GM18861 (cell line): Measurements from ENCODE around the gene NUTM2E.
"Not testable (repeated sequence)": the region's sequence is repeated elsewhere in the genome, so short reads cannot be mapped to it uniquely, and the experiment has no call there.

Experiments
- ATAC-seq: cut with Tn5 transposase; IDR thresholded peaks from one replicate; pipeline ENCODE4 v1.9.1; 2021; ENCODE audit not compliant: unreplicated experiment

Gene NUTM2E, protein sequence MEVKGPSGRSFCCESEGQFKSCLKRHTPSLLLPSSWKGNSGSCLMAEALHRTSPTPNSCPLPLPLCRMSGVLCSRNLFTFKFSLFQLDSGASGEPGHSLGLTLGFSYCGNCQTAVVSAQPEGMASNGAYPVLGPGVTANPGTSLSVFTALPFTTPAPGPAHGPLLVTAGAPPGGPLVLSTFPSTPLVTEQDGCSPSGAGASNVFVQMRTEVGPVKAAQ (N-terminal part only)

DNA sequence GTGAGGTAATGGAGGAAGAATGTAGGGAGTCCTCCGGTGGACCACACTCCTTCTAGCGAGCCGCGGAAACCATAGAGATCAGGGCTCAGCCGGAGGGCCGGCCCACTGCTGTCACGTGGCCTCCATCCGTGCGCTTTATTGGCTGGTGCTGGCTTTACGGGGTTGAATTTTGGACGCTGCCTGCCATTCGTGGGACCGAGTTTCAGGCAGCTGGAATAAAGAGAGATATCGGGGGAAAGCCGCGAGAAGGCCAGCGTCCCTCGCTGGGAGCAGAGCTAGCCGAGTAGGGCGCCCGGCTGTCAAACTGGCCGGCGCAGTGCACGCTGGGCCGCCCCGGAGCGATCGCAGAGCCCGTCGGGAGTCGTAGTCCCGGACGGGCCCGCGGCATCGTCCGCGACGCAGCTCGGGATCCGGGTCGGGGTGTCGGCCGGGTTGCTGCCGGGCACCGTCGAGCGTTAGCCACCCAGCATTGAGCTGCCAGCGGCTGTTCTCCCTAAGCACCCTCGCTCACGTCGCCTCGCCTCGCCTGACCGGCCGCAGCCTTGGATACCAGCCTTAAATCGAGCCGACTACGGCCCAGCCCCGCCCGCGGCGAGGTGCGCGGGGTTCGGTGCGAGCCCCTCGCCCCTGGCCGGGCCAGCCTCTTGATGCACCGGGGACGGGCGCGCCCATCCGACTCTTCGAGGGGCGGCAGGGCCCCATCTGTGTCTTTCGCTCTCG is at the start of gene NUTM2E:
Gene NUTM2E, plus strand, starts transcription at position 244 of the 720 bp plus-strand sequence. CDS start 15,002 bp downstream, outside the sequence.
- ATAC-seq, result peak; percentile 92

DNA sequence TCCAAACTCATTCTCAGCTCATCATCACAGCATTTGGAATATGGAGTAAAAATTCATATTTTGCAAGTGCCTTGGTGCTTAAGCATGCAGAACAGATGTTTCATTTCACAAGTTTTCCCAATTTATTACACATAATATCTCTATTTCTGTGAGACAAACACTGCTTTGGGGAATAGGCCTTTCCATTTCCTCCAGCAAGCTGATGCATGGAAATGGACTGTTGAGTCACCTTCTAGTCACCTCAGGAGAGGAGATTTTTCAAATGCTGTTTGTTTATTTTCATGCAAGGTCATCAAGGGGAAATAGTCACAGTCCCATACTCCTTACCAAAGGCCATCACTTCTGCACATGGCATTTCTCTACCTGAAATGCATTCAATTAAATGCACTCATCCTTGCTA is 48.5 kb upstream of the NUTM2E start:
- ATAC-seq, result not testable (repeated sequence)

DNA sequence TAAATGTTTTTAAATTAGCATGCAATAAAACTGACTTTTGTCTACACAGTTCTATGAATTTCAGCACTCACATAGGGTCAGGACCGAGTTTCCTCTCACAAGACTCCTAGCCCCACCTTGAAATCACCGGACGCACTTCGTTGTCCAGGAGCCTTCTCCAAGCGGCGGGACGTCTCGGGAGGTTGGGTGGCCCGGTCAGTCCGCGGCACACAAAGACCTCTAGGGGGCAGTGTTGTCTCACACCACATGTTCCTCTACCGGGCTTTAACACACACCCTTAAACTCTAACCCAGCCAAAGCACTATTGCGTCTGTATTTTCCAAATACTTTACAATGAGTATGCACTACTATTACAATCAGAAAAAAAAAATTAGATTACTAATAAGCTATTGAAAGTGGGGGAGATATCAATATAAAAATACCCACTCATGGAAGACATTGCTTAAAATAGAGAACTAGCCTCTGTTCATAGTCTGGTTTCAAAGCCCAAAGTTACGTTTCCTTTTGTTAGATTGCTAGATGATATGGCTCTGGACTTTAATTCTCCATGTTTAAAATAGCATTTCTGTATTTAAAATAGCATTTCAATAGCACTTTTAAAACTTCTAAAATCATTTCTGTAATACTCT is 47.1 kb upstream of the NUTM2E start:
- peak; percentile 73 for ATAC-seq

DNA sequence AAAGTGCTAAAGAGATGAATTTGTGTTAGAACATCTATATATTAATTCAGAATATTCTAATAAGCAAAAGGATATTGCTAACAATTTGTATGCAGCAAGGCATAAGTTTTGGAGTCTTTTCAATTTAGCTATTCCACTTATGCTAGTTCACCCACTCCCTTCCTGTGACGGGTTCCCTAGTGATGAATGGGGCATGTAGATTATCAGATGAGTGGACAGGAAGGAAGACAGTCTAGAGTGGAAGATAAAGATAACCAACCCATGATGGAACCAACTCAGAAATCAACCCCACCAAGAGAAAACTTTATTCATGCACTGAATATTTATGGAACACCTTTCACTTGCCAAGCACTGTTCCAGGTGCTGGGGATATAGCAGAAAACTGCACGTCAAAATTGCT is 46.5 kb upstream of the NUTM2E start:
- not testable (repeated sequence) for ATAC-seq

DNA sequence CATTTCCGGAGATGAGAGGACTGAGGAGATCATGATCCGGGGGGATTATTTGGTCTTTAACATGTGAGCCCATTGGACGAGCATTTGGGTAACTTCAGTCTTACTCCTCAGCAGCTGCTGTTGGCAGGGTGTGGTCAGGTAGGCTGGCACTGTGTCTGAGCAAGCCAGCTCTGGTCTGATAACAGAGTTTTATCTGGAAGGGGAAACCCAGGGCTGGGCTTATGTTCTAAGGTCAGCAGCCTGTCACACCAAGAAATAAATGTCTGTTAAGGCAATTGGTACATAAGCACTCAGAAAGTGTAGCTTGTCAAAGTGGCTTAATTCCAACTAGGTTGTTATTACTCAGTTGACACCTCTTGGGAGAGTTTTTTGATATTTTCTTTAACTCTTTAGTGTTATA is 45.0 kb upstream of the NUTM2E start:
- not testable (repeated sequence) for ATAC-seq

DNA sequence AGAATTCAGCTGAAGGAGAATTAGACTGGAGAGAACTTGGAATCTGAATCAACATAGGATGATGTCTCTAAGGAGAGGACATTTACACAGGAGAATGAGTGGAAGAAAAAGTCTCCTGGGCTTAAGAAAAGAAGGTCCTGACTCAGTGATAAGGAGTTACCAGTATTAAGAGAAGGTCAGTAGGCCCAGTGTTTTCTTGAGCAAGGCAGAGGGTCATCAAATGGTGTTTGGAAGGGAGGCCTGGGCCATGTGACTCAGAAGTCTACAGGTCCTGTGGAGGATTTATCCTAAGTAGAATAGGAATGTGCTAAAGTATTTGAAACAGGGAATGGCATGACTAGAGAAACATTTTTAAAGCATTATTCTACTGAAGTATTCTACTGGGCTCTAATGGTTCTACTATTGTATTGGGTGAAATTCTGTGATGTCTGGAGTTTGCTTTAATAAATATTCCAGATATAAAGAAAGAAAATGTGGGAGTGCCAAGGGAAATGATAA is 39.0 kb upstream of the NUTM2E start:
- ATAC-seq, result not testable (repeated sequence)

DNA sequence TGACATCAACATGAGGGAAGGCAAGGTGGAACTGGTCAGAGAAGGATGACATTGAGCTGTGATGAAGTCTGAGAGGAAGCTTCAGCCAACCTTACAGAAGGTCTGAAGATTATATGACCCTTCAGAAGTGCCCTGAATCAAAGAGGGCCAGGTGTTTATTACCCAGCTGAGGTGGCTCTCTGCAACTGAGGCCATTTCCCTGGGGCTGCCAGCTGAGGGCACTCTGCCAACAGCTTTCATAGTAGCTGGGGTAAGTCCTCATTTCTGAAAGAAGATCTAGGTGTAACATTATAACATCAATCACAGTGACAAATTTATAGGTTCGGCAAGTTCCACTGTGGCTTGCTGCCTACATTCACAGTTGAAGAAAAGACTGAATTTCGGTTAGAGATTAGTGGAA is 37.2 kb upstream of the NUTM2E start:
- not testable (repeated sequence) for ATAC-seq

DNA sequence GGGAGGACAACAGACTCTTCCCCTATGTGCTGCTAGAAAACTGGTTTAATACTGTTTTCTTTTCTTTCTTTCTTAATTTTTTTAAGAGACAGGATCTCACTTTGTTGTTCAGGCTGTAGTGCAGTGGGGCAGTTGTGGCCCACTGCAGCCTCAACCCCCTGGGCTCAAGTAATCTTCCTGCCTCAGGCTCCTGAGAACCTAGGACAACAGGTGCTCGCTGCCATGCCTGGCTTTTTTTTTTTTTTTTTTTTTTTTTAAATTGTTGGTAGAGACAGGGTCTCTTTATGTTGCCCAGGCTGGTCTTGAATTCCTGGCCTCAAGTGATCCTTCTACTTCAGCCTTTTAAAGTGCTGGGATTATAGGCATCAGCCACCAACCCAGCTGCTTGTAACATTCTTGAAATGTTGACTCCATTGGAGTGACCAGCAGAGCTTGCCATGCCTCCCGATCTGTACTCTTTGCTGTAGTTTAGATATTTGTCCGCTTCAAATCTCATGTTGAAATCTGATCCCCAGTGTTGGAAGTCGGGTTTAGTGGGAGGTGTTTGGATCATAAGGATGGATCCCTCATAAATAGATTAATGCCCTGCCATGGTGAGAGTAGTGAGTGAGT is 34.5 kb upstream of the NUTM2E start:
- ATAC-seq, result not testable (repeated sequence)

DNA sequence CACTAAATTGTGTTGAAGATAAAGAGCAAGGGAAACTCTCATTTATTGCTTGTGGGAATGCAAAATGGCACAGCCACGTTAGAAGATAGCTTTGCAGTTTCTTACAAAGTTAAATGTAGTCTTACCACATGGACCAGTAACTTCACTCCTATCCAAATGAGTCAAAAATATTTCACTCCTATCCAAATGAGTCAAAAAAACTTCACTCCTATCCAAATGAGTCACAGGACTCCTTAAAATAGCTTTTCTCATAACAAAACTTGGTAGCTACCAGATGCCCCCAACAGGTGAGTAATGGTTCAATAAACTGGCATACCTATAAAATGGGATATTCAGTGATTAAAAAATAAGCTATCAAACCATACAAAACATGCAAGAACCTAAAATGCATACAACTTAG is 27.2 kb upstream of the NUTM2E start:
- peak; percentile 80 for ATAC-seq

DNA sequence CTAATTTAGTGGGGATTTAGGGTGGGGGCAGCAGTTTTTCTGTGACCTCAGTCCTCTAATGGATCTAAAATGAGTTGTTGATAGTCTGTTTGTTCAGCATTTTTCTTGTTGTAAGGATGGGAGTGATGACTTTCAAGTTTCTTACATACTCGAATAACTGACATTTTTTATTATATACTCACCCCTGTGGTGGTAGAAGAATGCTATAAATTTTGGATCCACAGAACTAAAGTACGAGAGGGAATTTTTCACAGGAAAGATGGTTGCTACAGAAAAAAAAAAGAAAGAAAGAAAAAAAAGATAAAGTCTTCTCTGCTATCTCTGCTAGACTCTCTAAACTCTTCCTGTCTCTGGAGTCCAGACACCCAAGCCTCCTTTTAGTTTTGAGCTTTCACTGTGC is 20.7 kb upstream of the NUTM2E start:
- not testable (repeated sequence) for ATAC-seq

DNA sequence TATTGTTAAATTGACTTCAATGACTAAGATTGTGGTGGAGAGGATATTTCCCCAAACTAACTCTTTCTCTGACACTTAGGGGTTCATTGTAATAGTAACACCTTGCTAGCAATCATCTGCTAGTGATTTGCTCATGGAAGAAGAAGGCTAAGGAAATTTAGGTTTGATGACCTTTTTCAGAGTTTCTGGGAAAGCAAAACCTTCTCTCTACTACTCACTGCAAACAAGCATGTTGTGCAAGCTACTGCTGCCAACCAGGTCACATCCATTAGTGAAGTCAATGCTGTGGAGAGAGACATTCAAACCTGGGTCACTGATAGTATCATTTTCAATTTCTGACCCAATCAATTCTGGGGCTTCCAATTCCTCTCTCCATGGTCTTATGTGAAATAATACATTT is 14.6 kb upstream of the NUTM2E start:
- not testable (repeated sequence) for ATAC-seq

DNA sequence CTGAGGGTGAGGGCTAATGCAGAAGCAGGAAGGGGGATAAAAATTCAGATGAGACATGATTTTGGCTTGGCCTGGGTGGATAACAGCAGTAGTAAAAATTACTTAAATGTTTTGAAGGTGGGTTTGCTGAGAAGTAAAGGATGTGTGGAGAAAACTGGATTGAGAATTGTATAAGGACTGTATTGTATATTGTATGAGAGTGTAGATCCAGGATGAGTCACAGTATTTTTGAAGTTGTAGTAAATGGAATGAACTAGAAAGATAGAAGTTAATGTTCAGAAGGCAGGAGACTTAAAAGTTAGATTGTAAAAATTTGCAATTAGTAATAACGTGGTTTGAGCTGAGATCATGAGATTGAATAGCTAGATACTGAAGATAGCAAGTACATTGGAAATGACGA is 10.2 kb upstream of the NUTM2E start:
- ATAC-seq, result not testable (repeated sequence)

DNA sequence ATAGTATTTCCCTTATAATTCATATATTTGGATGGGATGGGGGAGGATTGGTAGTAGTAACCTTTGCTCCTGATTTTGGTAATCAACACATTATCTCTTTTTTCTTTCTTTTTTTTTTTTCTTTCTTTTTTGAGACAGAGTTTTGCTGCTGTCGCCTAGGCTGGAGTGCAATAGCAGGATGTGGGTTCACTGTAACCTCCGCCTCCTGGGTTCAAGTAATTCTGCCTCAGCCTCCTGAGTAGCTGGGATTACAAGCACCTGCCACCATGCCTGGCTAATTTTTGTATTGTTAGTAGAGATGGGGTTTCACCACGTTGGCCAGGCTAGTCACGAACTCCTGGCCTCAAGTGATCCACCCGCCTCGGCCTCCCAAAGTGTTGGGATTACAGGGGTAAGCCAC is 3.2 kb upstream of the NUTM2E start:
- not testable (repeated sequence) for ATAC-seq

DNA sequence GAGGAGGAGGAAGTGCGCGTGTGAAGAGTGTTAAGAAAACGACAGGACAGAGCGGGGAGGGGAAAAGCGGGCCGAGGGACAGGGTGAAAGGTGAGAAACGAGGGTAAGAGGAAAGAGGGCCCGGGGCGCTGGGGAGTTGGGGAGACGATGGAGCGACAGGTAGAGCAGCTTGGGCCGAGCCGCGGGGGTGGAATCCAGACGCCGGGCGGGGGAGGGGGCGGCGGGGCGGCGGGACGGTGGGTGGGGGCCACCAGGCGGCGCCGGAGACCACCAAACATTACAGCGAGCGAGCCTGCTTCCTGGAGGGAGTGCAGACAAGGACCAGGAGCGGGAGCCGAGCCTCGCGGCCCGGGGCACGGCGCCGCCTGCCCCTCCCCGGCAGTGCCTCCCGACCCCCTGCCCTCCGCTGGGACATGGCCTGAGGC is 940 bp upstream of the NUTM2E start:
- ATAC-seq, result not testable (repeated sequence)

DNA sequence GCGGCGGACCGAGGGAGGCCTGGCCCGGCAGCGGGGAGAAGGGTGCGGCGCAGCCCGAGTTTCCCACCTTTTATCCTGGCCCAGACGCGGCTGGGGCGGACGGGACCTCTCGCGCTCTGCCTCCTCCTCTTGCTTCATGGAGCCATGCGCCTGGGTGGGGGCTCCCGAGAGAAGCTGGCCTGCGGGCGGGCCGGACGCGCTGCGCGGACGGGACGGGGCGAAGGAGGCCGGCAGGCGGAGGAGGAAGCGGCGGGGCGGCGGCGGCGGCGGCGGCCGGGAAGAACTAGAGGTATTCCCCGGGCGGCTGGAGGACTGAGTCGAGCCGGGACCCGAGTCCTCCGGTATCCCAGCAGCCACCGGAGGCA is 426 bp upstream of the NUTM2E start:
- not testable (repeated sequence) for ATAC-seq

DNA sequence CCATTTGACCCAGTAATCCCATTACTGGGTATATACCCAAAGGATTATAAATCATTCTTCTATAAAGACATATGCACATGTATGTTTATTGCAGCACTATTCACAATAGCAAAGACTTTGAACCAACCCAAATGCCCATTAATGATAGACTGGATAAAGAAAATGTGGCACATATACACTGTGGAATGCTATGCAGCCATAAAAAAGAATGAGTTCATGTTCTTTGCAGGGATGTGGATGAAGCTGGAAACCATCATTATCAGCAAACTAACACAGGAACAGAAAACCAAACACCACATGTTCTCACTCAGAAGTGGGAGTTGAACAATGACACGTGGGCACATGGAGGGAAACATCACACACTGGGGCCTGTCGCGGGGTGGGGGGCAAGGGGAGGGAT is 7.3 kb downstream of the NUTM2E start:
- ATAC-seq, result not testable (repeated sequence)

DNA sequence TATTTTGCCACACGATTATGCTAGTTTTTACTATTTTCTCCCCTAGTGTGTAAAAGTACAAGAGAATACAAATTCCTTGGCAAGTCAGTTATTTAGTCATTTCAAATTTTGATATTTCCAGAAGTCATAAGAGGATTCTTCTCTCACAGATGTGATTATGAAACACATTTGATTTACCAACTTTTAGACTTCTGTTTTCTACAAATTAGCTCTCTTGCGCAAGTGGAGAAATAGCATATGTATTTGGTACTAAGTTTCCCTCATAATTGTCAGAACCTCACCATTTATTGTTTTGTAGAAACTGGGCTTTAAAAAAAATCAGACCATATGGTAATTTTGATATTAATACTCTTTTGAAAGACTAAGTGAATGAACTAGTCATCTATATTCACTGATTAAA is 9.4 kb downstream of the NUTM2E start:
- not testable (repeated sequence) for ATAC-seq

DNA sequence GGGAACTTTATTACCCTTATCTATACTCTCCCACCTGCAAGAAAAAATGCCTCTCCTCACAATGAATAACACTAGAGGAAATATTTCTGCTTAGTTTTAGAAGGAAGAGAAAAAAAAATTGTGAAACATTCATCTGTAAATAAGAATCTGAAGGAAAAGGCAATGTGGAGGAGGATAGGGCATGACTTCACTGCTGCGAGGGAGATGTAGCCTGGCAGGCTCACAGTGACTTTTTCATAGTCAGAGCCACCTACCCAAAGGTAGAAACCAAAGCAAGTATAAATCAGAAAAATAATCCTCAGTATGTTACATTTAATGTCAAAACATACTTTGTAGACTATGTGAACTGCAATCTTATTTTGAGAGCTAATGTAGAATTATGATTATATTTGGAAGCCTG is 10.4 kb downstream of the NUTM2E start:
- ATAC-seq, result not testable (repeated sequence)

DNA sequence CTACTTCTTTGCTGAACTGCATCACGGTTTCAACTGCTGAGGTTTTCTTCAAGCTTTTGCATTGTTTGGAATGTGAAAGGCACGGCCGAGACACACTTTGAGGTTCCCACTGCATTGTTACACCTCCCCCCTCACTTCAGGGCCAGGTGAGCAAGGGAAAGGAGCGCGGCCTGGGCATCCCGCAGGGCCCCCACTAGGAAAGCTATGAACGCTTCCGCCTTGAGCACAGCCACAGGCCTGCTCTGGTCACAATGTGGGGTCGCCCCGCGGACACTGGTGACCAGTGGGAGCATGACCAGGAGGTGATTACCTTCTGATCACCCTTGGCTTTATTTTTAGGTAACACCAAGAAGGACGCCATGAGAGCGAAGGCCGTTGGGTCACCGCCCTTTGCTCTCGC is 11.9 kb downstream of the NUTM2E start:
- ATAC-seq, result not testable (repeated sequence)

DNA sequence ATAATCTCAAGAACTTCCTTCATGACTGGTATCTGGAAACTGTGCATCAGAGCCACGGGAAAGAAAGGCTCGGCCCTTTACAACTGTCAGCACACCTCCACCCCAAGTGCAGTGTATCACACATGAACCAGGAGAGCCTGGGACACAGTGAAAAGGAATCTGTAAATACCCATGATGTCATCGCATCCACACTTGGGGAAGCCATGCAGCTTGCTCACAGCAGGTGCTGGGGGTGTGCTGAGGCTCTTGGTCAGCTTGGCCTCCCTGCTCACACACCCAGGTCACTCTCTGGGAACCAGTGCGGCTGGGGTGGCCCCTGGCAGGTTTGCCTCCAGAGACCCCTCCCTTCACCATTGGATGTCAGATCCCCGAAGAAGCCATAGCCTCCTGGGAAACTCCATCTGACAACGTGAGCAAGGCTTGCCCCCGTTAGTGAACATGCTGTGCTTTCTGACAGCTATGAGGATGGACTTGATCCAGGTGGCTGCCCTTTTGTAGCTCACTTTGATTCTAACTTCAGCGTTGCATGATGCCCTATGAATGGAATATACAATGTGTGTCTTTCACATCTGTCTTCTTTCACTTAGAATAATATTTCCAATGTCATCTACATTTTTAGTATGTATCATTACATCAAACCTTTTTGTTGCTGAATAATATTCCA is 26.8 kb downstream of the NUTM2E start:
- ATAC-seq, result not testable (repeated sequence)

DNA sequence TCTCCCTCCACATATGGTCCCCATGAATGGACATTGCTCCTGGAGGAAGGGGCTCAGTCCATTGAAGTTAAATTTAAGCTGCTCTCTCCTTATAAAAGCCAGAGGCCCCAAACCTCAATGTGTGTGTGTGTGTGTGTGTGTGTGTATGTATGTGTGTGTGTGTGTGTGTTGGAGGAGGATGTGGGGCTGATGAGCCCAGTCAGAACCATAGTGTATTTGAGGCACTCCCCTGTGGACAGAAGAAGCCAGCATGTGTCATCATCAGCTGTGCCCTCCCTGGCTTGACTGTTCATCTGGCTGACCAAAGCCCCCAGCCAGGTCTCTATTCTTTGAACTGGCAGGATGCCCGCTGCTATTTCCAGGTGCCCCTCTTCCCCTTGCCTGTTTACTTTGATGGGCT is 35.7 kb downstream of the NUTM2E start:
- ATAC-seq, result not testable (repeated sequence)
